DOHH2 (cell line): ENCODE data around the gene IGDCC3.

ENCODE experiments used
- H3F3A ChIP-seq: fragments of 200-600 bp; sonication (generic), shearing (Covaris generic); 2 replicates; pipeline ENCODE4 v1.6.0; 2016; ENCODE audit warnings: antibody characterized with exemption, mild to moderate bottlenecking; ENCODE audit not compliant: control insufficient read depth, insufficient read depth
- H3K27ac ChIP-seq: fragments of 200-600 bp; sonication (generic); 2 replicates; pipeline ENCODE4 v1.5.1; 2014; ENCODE audit warnings: low read depth, mild to moderate bottlenecking, low read length, moderate library complexity
- H3K27me3 ChIP-seq: fragments of 200-600 bp; sonication (generic); 2 replicates; pipeline ENCODE4 v1.6.1; 2014; ENCODE audit warnings: mild to moderate bottlenecking, low read length, mixed read lengths; ENCODE audit not compliant: control insufficient read depth
- H3K36me3 ChIP-seq: fragments of 200-600 bp; sonication (generic); 2 replicates; pipeline ENCODE4 v1.6.1; 2014; ENCODE audit warnings: mild to moderate bottlenecking, low read length, moderate library complexity, mixed read lengths; ENCODE audit not compliant: control insufficient read depth
- H3K4me1 ChIP-seq: fragments of 200-600 bp; sonication (generic); 2 replicates; pipeline ENCODE4 v1.6.1; 2014; ENCODE audit warnings: mild to moderate bottlenecking, low read length, mixed read lengths; ENCODE audit not compliant: control insufficient read depth
- H3K4me2 ChIP-seq: fragments of 200-600 bp; sonication (generic); 2 replicates; pipeline ENCODE4 v1.6.0; 2014; ENCODE audit warnings: mild to moderate bottlenecking, low read length, moderate library complexity
- H3K4me3 ChIP-seq: fragments of 200-600 bp; sonication (generic); 2 replicates; pipeline ENCODE4 v1.5.1; 2014; ENCODE audit warnings: mild to moderate bottlenecking, low read length, mixed read lengths
- H3K79me2 ChIP-seq: fragments of 200-600 bp; sonication (generic); 2 replicates; pipeline ENCODE4 v1.6.1; 2014; ENCODE audit warnings: mild to moderate bottlenecking, low read length, mixed read lengths; ENCODE audit not compliant: control insufficient read depth
- H3K9me2 ChIP-seq: fragments of 200-600 bp; sonication (generic); replicated peaks from 2 replicates; pipeline ENCODE4 v1.6.1; 2014; ENCODE audit warnings: mild to moderate bottlenecking, low read length, mixed read lengths; ENCODE audit not compliant: control insufficient read depth
- H3K9me3 ChIP-seq: fragments of 200-600 bp; sonication (generic); 2 replicates; pipeline ENCODE4 v1.6.1; 2014; ENCODE audit warnings: antibody characterized with exemption, low read length, mixed read lengths; ENCODE audit not compliant: control insufficient read depth, insufficient read depth
- H4K20me1 ChIP-seq: fragments of 200-600 bp; sonication (generic); 2 replicates; pipeline ENCODE4 v1.6.0; 2014; ENCODE audit warnings: low read depth, mild to moderate bottlenecking, antibody characterized with exemption, low read length, moderate library complexity; ENCODE audit not compliant: control insufficient read depth, insufficient read depth
- EZH2phosphoT487 ChIP-seq: fragments of 200-600 bp; sonication (generic); IDR thresholded peaks from 2 replicates; pipeline ENCODE4 v1.6.1; 2017; ENCODE audit warnings: borderline replicate concordance, mild to moderate bottlenecking, antibody characterized with exemption, low read length, moderate library complexity, mixed read lengths
- TF ChIP-seq, protein P1 (sequence below): fragments of 200-600 bp; sonication (generic); IDR thresholded peaks from one replicate; pipeline ENCODE4 v1.5.1; 2014; ENCODE audit warnings: antibody characterized with exemption, mild to moderate bottlenecking, low read depth, low read length; ENCODE audit not compliant: poor library complexity, severe bottlenecking

Gene IGDCC3

DNA sequence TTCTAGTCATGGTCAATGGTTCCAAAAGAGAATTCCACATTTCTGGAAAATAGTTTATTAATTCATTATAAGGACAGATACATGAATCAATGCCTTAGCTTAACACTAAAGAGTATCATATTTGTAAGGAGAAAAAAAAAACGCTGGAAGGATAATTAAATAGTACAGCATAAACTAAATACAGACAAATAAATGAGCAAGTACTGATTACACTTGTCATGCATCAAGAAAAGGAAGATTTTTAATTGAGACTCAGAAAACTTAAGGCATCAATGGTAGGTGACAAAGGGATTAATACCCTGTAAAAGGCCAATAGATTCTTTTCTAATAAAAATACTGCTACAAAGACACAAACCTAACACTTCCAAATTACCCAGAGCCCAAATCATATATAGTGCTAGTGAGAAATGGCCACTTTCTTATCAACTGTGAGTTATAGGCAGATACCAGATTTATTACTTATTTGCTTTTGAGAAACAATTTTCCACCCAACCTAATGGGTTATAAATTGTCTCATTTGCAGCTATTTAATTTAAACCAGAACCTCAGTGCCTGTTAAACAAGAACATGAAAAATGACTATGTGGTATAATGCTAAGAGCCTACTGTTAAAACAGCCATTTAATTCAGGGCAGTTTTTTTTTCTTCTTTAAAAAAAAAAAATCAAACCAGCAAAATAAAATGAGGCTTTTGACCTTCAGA is 3.8 kb upstream of the IGDCC3 start:
- Histone ChIP-seq H3F3A (no peaks in the 10 kb centered on the region; the same call in 1 of the 2 replicates), H3K36me3 (no peaks in the 10 kb centered on the region), H3K27me3 (peaks cover 63% of the 10 kb centered on the region), H3K79me2 (no peaks in the 10 kb centered on the region), H3K27ac (no peak overlapping the region), H3K4me2 (no peak overlapping the region), H3K4me3 (no peak overlapping the region), H4K20me1 (no peaks in the 10 kb centered on the region), H3K9me2 (no peaks in the 10 kb centered on the region), H3K4me1 (peaks cover 11% of the 10 kb centered on the region), H3K9me3 (no peaks in the 10 kb centered on the region)
- TF ChIP-seq, protein P1, sequence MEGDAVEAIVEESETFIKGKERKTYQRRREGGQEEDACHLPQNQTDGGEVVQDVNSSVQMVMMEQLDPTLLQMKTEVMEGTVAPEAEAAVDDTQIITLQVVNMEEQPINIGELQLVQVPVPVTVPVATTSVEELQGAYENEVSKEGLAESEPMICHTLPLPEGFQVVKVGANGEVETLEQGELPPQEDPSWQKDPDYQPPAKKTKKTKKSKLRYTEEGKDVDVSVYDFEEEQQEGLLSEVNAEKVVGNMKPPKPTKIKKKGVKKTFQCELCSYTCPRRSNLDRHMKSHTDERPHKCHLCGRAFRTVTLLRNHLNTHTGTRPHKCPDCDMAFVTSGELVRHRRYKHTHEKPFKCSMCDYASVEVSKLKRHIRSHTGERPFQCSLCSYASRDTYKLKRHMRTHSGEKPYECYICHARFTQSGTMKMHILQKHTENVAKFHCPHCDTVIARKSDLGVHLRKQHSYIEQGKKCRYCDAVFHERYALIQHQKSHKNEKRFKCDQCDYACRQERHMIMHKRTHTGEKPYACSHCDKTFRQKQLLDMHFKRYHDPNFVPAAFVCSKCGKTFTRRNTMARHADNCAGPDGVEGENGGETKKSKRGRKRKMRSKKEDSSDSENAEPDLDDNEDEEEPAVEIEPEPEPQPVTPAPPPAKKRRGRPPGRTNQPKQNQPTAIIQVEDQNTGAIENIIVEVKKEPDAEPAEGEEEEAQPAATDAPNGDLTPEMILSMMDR: no peak

DNA sequence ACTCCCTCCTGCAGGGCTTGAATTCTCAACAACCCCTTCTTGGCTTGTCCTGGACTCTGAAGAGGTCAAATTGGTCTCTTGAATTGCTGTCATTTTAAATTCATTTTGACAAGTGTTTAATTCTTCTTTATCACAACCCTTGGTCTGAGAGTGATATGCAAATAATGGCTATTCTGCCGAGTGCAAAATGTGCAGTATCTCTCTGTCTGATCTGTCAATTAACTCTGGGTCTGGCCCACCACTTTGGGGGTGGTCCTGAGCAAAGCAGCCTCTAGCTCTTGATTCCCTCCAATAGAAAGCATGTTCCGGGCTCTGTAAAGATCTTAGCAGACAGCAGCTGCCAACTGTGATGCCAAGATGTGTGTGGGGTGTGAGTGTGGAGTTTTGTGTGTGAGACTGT is 2.2 kb upstream of the IGDCC3 start:
- H3K4me2 ChIP-seq: no peak overlapping the region

DNA sequence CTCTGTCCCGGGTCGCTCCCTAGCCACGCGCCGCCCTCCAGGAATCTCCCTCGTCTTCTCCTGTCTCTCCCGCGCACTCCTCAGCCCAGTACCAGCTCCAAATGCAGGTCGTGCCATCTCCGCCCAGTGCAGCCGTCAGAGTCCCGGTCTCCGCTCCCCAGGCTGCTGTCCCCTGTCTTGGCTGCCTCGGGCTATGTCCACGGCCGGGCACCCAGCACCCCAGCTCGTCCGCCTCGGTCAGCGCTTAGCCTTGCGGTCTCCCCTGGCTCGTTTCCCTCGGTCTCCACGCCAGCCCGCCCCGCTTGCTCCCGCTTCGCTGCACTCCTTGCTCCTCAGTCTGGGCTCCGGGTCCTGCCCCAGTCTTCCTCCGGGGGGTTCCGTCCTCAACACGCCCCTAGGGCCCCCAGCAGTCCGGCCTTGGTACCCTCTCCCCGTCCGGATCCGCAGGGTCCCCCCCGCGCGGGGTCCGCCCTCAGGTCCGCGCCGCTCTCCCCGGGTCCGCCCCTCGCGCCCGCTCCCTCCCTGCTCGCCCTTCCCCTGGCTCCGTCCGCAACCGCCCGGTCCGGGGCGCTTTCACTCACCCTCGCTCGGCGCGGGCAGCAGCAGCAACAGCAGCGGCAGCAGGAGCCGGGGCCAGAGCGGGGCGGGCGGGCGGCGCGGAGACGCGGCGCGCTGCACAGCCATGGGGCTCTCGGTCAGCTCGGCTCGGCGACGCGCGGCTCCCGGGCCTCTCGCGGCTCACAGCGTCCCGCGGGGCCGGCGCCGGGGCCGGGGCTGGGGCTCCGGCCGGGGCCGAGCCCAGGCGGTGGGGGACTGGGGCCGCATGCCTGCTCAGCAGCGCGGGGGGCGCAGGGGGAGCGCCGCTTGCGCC is 462 bp downstream of the IGDCC3 start:
- no peaks in the 10 kb centered on the region for H3K79me2 ChIP-seq
- no peaks in the 10 kb centered on the region for H3K9me3 ChIP-seq
- H3K4me2 ChIP-seq: no peak overlapping the region
- no peaks in the 10 kb centered on the region for H4K20me1 ChIP-seq
- no peaks in the 10 kb centered on the region for H3K9me2 ChIP-seq
- no peaks in the 10 kb centered on the region for H3K4me1 ChIP-seq
- H3K27me3 ChIP-seq: peaks cover 74% of the 10 kb centered on the region
- TF ChIP-seq EZH2phosphoT487: peak; percentile 56; the same call in 1 of the 2 replicates
- TF ChIP-seq, protein P1: no peak
- H3F3A ChIP-seq: no peaks in the 10 kb centered on the region; the same call in 1 of the 2 replicates
- no peaks in the 10 kb centered on the region for H3K36me3 ChIP-seq
- no peak overlapping the region for H3K27ac ChIP-seq
- H3K4me3 ChIP-seq: no peak overlapping the region

More for the DNA sequence above, 2.2 kb upstream of the IGDCC3 start:
- Histone ChIP-seq H3K27ac (no peak overlapping the region), H3K27me3 (peaks cover 78% of the 10 kb centered on the region), H3K79me2 (no peaks in the 10 kb centered on the region), H4K20me1 (no peaks in the 10 kb centered on the region), H3K9me2 (no peaks in the 10 kb centered on the region), H3K4me1 (peaks cover 5% of the 10 kb centered on the region), H3K4me3 (no peak overlapping the region), H3K36me3 (no peaks in the 10 kb centered on the region), H3K9me3 (no peaks in the 10 kb centered on the region), H3F3A (no peaks in the 10 kb centered on the region; the same call in 1 of the 2 replicates)
- TF ChIP-seq, protein P1: no peak
- no peak for TF ChIP-seq EZH2phosphoT487
